ENCODE results near the gene RNF14. TPM values are rescaled to one million over a fixed set of nuclear protein-coding genes. Genes with fewer than 3 reads are reported as not detected.

Gene RNF14
- total and polyA plus RNA-seq, 2 experiments from 2014 or later = 48.2 to 53.0 TPM

DNA sequence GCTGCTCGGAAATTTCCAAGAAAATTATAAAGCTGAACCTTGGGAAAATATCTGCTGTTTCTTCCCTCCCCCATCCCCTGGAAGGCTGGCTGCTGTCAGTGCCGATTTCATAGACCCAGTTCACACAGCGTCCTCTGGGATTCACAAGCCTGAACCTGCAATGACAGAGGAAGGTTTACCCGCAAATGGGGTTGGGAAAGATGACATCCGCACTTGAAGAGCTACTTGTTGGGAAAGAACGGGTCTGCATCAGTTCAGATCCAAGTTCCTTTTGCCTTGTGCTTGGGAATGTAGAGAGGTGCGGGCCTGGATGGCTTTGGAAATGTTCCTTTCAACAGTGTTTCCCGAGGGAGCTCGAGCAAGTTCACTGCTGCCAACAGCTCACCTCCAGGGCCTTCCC is 24.8 kb upstream of the RNF14 start:
- Histone ChIP-seq H3K4me1 (ENCODE audit: insufficient read depth) (peaks cover 11% of the 10 kb centered on the region), H3K27ac (no peak overlapping the region), H3K9me2 (replicated peaks; ENCODE audit: insufficient read depth) (no peaks in the 10 kb centered on the region), H3K9me3 (ENCODE audit: low read depth) (no peaks in the 10 kb centered on the region), H4K20me1 (ENCODE audit: insufficient read depth, poor library complexity, severe bottlenecking) (no peaks in the 10 kb centered on the region), H3K4me3 (no peak overlapping the region), H3K27me3 (no peaks in the 10 kb centered on the region), H3K4me2 (no peak overlapping the region), H3K36me3 (replicated peaks; ENCODE audit: insufficient read depth, low read depth) (no peaks in the 10 kb centered on the region), H2AFZ (no peak overlapping the region), H3K79me2 (no peaks in the 10 kb centered on the region)
- TF ChIP-seq EZH2phosphoT487 (IDR thresholded peaks at IDR 0.05; ENCODE audit: low read depth, severe bottlenecking, unreplicated experiment) (no peak), EZH2 (IDR thresholded peaks at IDR 0.05; ENCODE audit: borderline replicate concordance) (no peak)
- TF ChIP-seq, protein P1, sequence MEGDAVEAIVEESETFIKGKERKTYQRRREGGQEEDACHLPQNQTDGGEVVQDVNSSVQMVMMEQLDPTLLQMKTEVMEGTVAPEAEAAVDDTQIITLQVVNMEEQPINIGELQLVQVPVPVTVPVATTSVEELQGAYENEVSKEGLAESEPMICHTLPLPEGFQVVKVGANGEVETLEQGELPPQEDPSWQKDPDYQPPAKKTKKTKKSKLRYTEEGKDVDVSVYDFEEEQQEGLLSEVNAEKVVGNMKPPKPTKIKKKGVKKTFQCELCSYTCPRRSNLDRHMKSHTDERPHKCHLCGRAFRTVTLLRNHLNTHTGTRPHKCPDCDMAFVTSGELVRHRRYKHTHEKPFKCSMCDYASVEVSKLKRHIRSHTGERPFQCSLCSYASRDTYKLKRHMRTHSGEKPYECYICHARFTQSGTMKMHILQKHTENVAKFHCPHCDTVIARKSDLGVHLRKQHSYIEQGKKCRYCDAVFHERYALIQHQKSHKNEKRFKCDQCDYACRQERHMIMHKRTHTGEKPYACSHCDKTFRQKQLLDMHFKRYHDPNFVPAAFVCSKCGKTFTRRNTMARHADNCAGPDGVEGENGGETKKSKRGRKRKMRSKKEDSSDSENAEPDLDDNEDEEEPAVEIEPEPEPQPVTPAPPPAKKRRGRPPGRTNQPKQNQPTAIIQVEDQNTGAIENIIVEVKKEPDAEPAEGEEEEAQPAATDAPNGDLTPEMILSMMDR (IDR thresholded peaks at IDR 0.05; ENCODE audit: poor library complexity) = no peak
- no peak for DNase-seq (ENCODE audit: low spot score)
- 90% methylated on average over 9 of the region's 9 CpGs for WGBS (ENCODE audit: low lambda C conversion rate, missing lambda C conversion rate)

DNA sequence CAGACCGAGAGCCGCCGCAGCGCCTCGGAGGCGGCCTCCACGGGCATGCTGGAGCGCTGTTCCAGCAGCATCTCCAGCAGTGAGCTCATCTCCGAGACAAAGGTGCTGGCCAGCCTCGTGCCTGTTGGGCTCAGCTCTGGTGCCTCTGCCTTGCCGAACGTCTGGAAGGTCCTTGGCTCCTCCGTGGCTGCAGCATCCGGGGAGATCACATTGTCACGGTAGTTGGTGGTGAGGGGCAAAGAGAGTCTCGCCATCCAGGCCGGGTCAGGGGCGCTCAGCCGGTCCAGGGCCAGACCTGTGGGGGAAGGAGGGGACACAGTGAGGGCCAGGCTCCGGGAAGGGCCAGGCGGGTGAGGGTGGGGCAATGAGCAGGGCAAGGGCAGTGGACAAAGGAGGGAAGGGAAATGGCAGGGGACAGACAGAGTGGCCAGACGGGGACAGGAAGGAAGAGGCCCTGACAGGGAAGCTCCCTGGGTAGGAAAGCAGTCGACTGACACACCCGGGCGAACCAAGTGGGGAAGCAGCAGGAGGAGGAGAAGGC is 23.3 kb upstream of the RNF14 start:
- Histone ChIP-seq H3K27ac (no peak overlapping the region), H3K4me3 (no peak overlapping the region), H3K9me3 (ENCODE audit: low read depth) (no peaks in the 10 kb centered on the region), H3K4me1 (ENCODE audit: insufficient read depth) (peaks cover 11% of the 10 kb centered on the region), H2AFZ (no peak overlapping the region), H3K9me2 (replicated peaks; ENCODE audit: insufficient read depth) (no peaks in the 10 kb centered on the region), H3K27me3 (no peaks in the 10 kb centered on the region), H3K79me2 (no peaks in the 10 kb centered on the region), H3K36me3 (replicated peaks; ENCODE audit: insufficient read depth, low read depth) (no peaks in the 10 kb centered on the region), H4K20me1 (ENCODE audit: insufficient read depth, poor library complexity, severe bottlenecking) (no peaks in the 10 kb centered on the region), H3K4me2 (no peak overlapping the region)
- 64% methylated on average over 25 of the region's 25 CpGs for WGBS (ENCODE audit: low lambda C conversion rate, missing lambda C conversion rate)
- TF ChIP-seq, protein P1 (IDR thresholded peaks at IDR 0.05; ENCODE audit: poor library complexity) = no peak
- TF ChIP-seq EZH2 (IDR thresholded peaks at IDR 0.05; ENCODE audit: borderline replicate concordance) (no peak), EZH2phosphoT487 (IDR thresholded peaks at IDR 0.05; ENCODE audit: low read depth, severe bottlenecking, unreplicated experiment) (no peak)
- no peak for DNase-seq (ENCODE audit: low spot score)

DNA sequence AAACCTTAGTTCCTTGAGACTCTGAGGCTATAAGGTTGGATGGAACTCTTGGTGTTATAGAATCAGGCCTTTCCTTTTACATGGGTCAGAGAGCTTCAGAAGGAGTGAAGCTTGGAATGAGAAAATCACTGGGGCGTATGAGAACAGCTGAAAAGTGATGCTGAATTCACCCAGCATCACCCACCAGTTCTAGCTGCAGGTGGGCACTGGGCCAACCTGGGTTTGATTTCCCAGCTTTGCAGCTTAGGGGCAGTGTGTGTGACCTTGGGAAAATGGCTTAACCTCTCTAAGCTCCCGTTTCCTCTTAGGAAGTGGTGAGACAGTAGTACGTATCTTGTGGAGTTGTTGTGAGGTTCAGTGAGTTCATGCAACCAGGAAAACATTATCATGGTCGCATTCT is 21.6 kb upstream of the RNF14 start:
- Histone ChIP-seq H3K9me2 (replicated peaks; ENCODE audit: insufficient read depth) (no peaks in the 10 kb centered on the region), H3K9me3 (ENCODE audit: low read depth) (no peaks in the 10 kb centered on the region), H3K4me1 (ENCODE audit: insufficient read depth) (peaks cover 4% of the 10 kb centered on the region), H3K79me2 (no peaks in the 10 kb centered on the region), H3K27ac (no peak overlapping the region), H3K4me2 (no peak overlapping the region), H3K36me3 (replicated peaks; ENCODE audit: insufficient read depth, low read depth) (no peaks in the 10 kb centered on the region), H3K4me3 (no peak overlapping the region), H2AFZ (no peak overlapping the region), H3K27me3 (no peaks in the 10 kb centered on the region), H4K20me1 (ENCODE audit: insufficient read depth, poor library complexity, severe bottlenecking) (no peaks in the 10 kb centered on the region)
- DNase-seq (ENCODE audit: low spot score) = no peak
- 84% methylated on average over 4 of the region's 4 CpGs for WGBS (ENCODE audit: low lambda C conversion rate, missing lambda C conversion rate)
- no peak for TF ChIP-seq EZH2 (IDR thresholded peaks at IDR 0.05; ENCODE audit: borderline replicate concordance)

DNA sequence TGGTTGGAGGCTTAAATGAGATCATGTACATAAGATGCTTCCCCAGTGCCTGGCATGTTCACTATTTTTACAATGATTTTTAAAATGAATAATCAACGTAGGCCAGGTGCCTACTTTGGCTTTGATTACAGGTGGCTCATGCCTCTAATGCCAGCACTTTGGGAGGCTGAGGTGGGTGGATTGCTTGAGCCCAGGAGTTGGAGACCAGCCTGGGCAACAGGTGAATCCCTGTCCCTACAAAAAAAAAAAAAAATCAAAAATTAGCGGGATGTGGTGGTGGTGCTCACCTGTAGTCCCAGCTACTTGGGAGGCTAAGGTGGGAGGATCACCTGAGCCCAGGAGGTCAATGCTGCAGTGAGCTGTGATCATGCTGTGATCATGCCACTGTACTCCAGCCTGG is 20.1 kb upstream of the RNF14 start:
- Histone ChIP-seq H3K36me3 (replicated peaks; ENCODE audit: insufficient read depth, low read depth) (no peaks in the 10 kb centered on the region), H3K9me2 (replicated peaks; ENCODE audit: insufficient read depth) (no peaks in the 10 kb centered on the region), H3K27me3 (no peaks in the 10 kb centered on the region), H2AFZ (no peak overlapping the region), H3K4me3 (no peak overlapping the region), H3K4me2 (no peak overlapping the region), H4K20me1 (ENCODE audit: insufficient read depth, poor library complexity, severe bottlenecking) (no peaks in the 10 kb centered on the region), H3K79me2 (no peaks in the 10 kb centered on the region), H3K27ac (no peak overlapping the region), H3K4me1 (ENCODE audit: insufficient read depth) (no peaks in the 10 kb centered on the region), H3K9me3 (ENCODE audit: low read depth) (no peaks in the 10 kb centered on the region)
- WGBS (ENCODE audit: low lambda C conversion rate, missing lambda C conversion rate) = 93% methylated on average over 2 of the region's 2 CpGs
- TF ChIP-seq, protein P1 (IDR thresholded peaks at IDR 0.05; ENCODE audit: poor library complexity) = no peak
- TF ChIP-seq EZH2 (IDR thresholded peaks at IDR 0.05; ENCODE audit: borderline replicate concordance) (no peak), EZH2phosphoT487 (IDR thresholded peaks at IDR 0.05; ENCODE audit: low read depth, severe bottlenecking, unreplicated experiment) (no peak)
- DNase-seq (ENCODE audit: low spot score) = no peak

Data from hepatocyte (in vitro differentiated cells).